GM19023 (cell line): ENCODE measurements around the gene HOXC12.

Experiments used
- ATAC-seq: cut with Tn5 transposase; IDR thresholded peaks from one replicate; pipeline ENCODE4 v1.9.1; 2021; ENCODE audit warnings: mild to moderate bottlenecking, moderate library complexity; ENCODE audit not compliant: unreplicated experiment

Gene HOXC12

GRCh38 chr12:53940443-53941014 is 14.2 kb upstream of the HOXC12 start:
- ATAC-seq = no peak

GRCh38 chr12:53941187-53941586 is 13.5 kb upstream of the HOXC12 start:
- ATAC-seq = no peak

GRCh38 chr12:53941750-53942149 is 13.0 kb upstream of the HOXC12 start:
- ATAC-seq = no peak

GRCh38 chr12:53942467-53942997 is 12.2 kb upstream of the HOXC12 start:
- no peak for ATAC-seq

GRCh38 chr12:53944209-53944608 is 10.5 kb upstream of the HOXC12 start:
- no peak for ATAC-seq

- no peak for ATAC-seq
Observed at GRCh38 chr12:53944907-53945847, 9.5 kb upstream of the HOXC12 start.

- ATAC-seq = no peak
Observed at GRCh38 chr12:53947743-53948142, 7.0 kb upstream of the HOXC12 start.

GRCh38 chr12:53948650-53949593 is 5.8 kb upstream of the HOXC12 start:
- no peak for ATAC-seq

GRCh38 chr12:53949631-53950436 is 4.9 kb upstream of the HOXC12 start:
- no peak for ATAC-seq

- no peak for ATAC-seq
Observed at GRCh38 chr12:53950437-53950773, 4.3 kb upstream of the HOXC12 start.

GRCh38 chr12:53950789-53951576 is 3.7 kb upstream of the HOXC12 start:
- no peak for ATAC-seq

- ATAC-seq = no peak
Observed at GRCh38 chr12:53951577-53952334, 2.9 kb upstream of the HOXC12 start.

GRCh38 chr12:53952335-53952694 is 2.4 kb upstream of the HOXC12 start:
- ATAC-seq = no peak

- no peak for ATAC-seq
Observed at GRCh38 chr12:53952871-53953734, 1.6 kb upstream of the HOXC12 start.

- ATAC-seq = no peak
Observed at GRCh38 chr12:53953831-53954693, 641 bp upstream of the HOXC12 start.

GRCh38 chr12:53955036-53955775 is 503 bp downstream of the HOXC12 start:
- no peak for ATAC-seq
